RWPE1 (cell line): Measurements from ENCODE around the gene STARD3.
A peak's percentile ranks its signal among the peaks of the same experiment; 100 is the strongest.

ENCODE experiments used
- CTCF ChIA-PET: fragments of 350-600 bp; sonication (Branson Sonifier 250); formaldehyde crosslinking; extraction: SDS; loops from one replicate; lab custom pipeline; 2021; lab: Yijun Ruan, JAX
- POLR2A ChIA-PET: fragments of 400-600 bp; formaldehyde crosslinking; extraction: SDS; loops from one replicate; lab custom pipeline; 2020; ENCODE audit warnings: antibody characterized with exemption; ENCODE audit not compliant: low non-redundant PET; lab: Yijun Ruan, JAX
- DNase-seq: peaks from one replicate; pipeline ENCODE4 v3.0.0; 2012; ENCODE audit warnings: low spot score
- H3K27ac ChIP-seq: fragments of 450-650 bp; 2 replicates; pipeline ENCODE4 v1.5.1; 2017
- CTCF ChIP-seq: fragments of 450-650 bp; conservative IDR thresholded peaks from 2 replicates; pipeline ENCODE4 v1.5.1; 2017; ENCODE audit warnings: low read depth, mild to moderate bottlenecking

The STARD3 gene

GRCh38 chr17:39659279-39660010 is 22.5 kb downstream of the STARD3 start:
- H3K27ac ChIP-seq, result peak overlapping the region; percentile 14
- no peak for TF ChIP-seq CTCF
- DNase-seq, result no peak
- ChIA-PET POLR2A (no interaction called here), CTCF (interaction anchor here (0.7 kb wide), 1 partner anchor 8 kb away, joined by 3 read pairs; no protein-coding TSS in a partner anchor)

- peak overlapping the region; percentile 14; the same call in 1 of the 2 replicates for H3K27ac ChIP-seq
- CTCF ChIA-PET, result interaction anchor here (0.7 kb wide), 1 partner anchor 8 kb away, joined by 3 read pairs; no protein-coding TSS in a partner anchor
- no peak for DNase-seq
- no peak for TF ChIP-seq CTCF
- POLR2A ChIA-PET, result no interaction called here
Observed at GRCh38 chr17:39660011-39660360, 23.0 kb downstream of the STARD3 start.

- CTCF ChIA-PET, result interaction anchor here (0.6 to 1.4 kb wide), 4 partner anchors 7 to 89 kb away, joined by 3 to 5 read pairs (median 3); no protein-coding TSS in a partner anchor
- POLR2A ChIA-PET, result no interaction called here
- TF ChIP-seq CTCF, result no peak
- 0 out of 2 replicates have a peak overlapping the region, but pooled peaks have one; percentile 29 for H3K27ac ChIP-seq
- no peak for DNase-seq
Observed at GRCh38 chr17:39660397-39661385, 23.7 kb downstream of the STARD3 start.

GRCh38 chr17:39661744-39662541 is 25.0 kb downstream of the STARD3 start:
- H3K27ac ChIP-seq, result peak overlapping the region; percentile 29; the same call in 1 of the 2 replicates
- TF ChIP-seq CTCF, result no peak
- no peak for DNase-seq
- ChIA-PET POLR2A (no interaction called here), CTCF (interaction anchor here (0.6 to 1.4 kb wide), 5 partner anchors 8 to 88 kb away, joined by 3 to 5 read pairs (median 3); no protein-coding TSS in a partner anchor)

- TF ChIP-seq CTCF, result no peak
- peak overlapping the region; percentile 29 for H3K27ac ChIP-seq
- ChIA-PET POLR2A (no interaction called here), CTCF (interaction anchor here (0.6 to 2.4 kb wide), 5 partner anchors 9 to 97 kb away, joined by 3 to 13 read pairs (median 5); no protein-coding TSS in a partner anchor)
- no peak for DNase-seq
Observed at GRCh38 chr17:39662551-39663339, 25.8 kb downstream of the STARD3 start.
